ENCODE data around the gene PLCB4. TPM values are rescaled to one million over a fixed set of nuclear protein-coding genes. Genes with fewer than 3 reads are reported as not detected.
A peak's percentile ranks its signal among the peaks of the same experiment; 100 is the strongest.

The PLCB4 gene
- total RNA-seq, 1 donor from 2014 or later: 1.6 TPM

GRCh38 chr20:9081423-9081966 lies 12.6 kb downstream of the PLCB4 start:
- no peaks in the 10 kb centered on the region for H3K27me3 ChIP-seq (ENCODE audit: control insufficient read depth, insufficient read depth, low read length)
- DNase-seq (ENCODE audit: low read depth) (no peak), FAIRE-seq (no peak)
- H3K4me3 ChIP-seq (ENCODE audit: low read depth, low read length): no peak overlapping the region
- TF ChIP-seq CTCF (IDR thresholded peaks at IDR 0.05; ENCODE audit: insufficient read depth, low read length, severe bottlenecking): no peak
- no peaks in the 10 kb centered on the region for H3K36me3 ChIP-seq (ENCODE audit: control insufficient read depth, insufficient read depth, low read length)

GRCh38 chr20:9082741-9083140 lies 13.9 kb downstream of the PLCB4 start:
- TF ChIP-seq CTCF (IDR thresholded peaks at IDR 0.05; ENCODE audit: insufficient read depth, low read length, severe bottlenecking): no peak
- DNase-seq (ENCODE audit: low read depth) (no peak), FAIRE-seq (no peak)
- Histone ChIP-seq H3K27me3 (ENCODE audit: control insufficient read depth, insufficient read depth, low read length) (no peaks in the 10 kb centered on the region), H3K4me3 (ENCODE audit: low read depth, low read length) (no peak overlapping the region), H3K36me3 (ENCODE audit: control insufficient read depth, insufficient read depth, low read length) (no peaks in the 10 kb centered on the region)

- Histone ChIP-seq H3K36me3 (ENCODE audit: control insufficient read depth, insufficient read depth, low read length) (no peaks in the 10 kb centered on the region), H3K4me3 (ENCODE audit: low read depth, low read length) (no peak overlapping the region), H3K27me3 (ENCODE audit: control insufficient read depth, insufficient read depth, low read length) (no peaks in the 10 kb centered on the region)
- DNase-seq (ENCODE audit: low read depth) (no peak), FAIRE-seq (no peak)
- no peak for TF ChIP-seq CTCF (IDR thresholded peaks at IDR 0.05; ENCODE audit: insufficient read depth, low read length, severe bottlenecking)
Measured at GRCh38 chr20:9087531-9088217, 18.8 kb downstream of the PLCB4 start.

- DNase-seq (ENCODE audit: low read depth) (peak; percentile 15), FAIRE-seq (no peak)
- H3K36me3 ChIP-seq (ENCODE audit: control insufficient read depth, insufficient read depth, low read length): no peaks in the 10 kb centered on the region
- no peak overlapping the region for H3K4me3 ChIP-seq (ENCODE audit: low read depth, low read length)
- H3K27me3 ChIP-seq (ENCODE audit: control insufficient read depth, insufficient read depth, low read length): no peaks in the 10 kb centered on the region
- no peak for TF ChIP-seq CTCF (IDR thresholded peaks at IDR 0.05; ENCODE audit: insufficient read depth, low read length, severe bottlenecking)
Measured at GRCh38 chr20:9088556-9088955, 19.7 kb downstream of the PLCB4 start.

- H3K4me3 ChIP-seq (ENCODE audit: low read depth, low read length): no peak overlapping the region
- FAIRE-seq: no peak
- H3K27me3 ChIP-seq (ENCODE audit: control insufficient read depth, insufficient read depth, low read length): no peaks in the 10 kb centered on the region
- DNase-seq (ENCODE audit: low read depth): no peak
- no peaks in the 10 kb centered on the region for H3K36me3 ChIP-seq (ENCODE audit: control insufficient read depth, insufficient read depth, low read length)
- no peak for TF ChIP-seq CTCF (IDR thresholded peaks at IDR 0.05; ENCODE audit: insufficient read depth, low read length, severe bottlenecking)
Measured at GRCh38 chr20:9092113-9092512, 23.2 kb downstream of the PLCB4 start.

GRCh38 chr20:9092655-9093054 lies 23.8 kb downstream of the PLCB4 start:
- H3K4me3 ChIP-seq (ENCODE audit: low read depth, low read length): no peak overlapping the region
- no peaks in the 10 kb centered on the region for H3K27me3 ChIP-seq (ENCODE audit: control insufficient read depth, insufficient read depth, low read length)
- DNase-seq (ENCODE audit: low read depth) (no peak), FAIRE-seq (no peak)
- TF ChIP-seq CTCF (IDR thresholded peaks at IDR 0.05; ENCODE audit: insufficient read depth, low read length, severe bottlenecking): no peak
- no peaks in the 10 kb centered on the region for H3K36me3 ChIP-seq (ENCODE audit: control insufficient read depth, insufficient read depth, low read length)
